Right atrium auricular region (tissue), 2 donors: Measurements from ENCODE around the gene SCNN1A. TPM values are rescaled to one million over a fixed set of nuclear protein-coding genes. Genes with fewer than 3 reads are reported as not detected.
"Not testable (repeated sequence)": the region's sequence is repeated elsewhere in the genome, so short reads cannot be mapped to it uniquely, and the experiment has no call there.

Experiments used
- DNase-seq: peaks from one replicate; pipeline ENCODE4 v3.0.0-alpha.2; 2019; ENCODE audit warnings: low spot score
- H3K27ac ChIP-seq, 2 donors: fragments of 200-600 bp; sonication (generic); 1 replicate in 1 of 2; 2 replicates in 1 of 2; pipeline ENCODE4 v1.5.1; 2016 to 2019
- H3K27me3 ChIP-seq, 2 donors: fragments of 200-600 bp; sonication (generic); one replicate each; pipeline versions ENCODE4 v1.5.1 to v1.6.0; 2017 to 2019
- H3K36me3 ChIP-seq: fragments of 200-600 bp; sonication (generic); one replicate; pipeline ENCODE4 v1.5.1; 2016
- H3K4me1 ChIP-seq, 2 donors: fragments of 200-600 bp; sonication (generic); one replicate each; pipeline versions ENCODE4 v1.5.1 to v1.6.0; 2017 to 2019
- H3K4me3 ChIP-seq, 2 donors: fragments of 200-600 bp; sonication (generic); 1 replicate in 1 of 2; 2 replicates in 1 of 2; pipeline ENCODE4 v1.5.1; 2017 to 2019; ENCODE audit warnings: mild to moderate bottlenecking in 1 of 2, moderate library complexity in 1 of 2
- H3K9me3 ChIP-seq, 2 donors: fragments of 200-600 bp; sonication (generic); one replicate each; pipeline ENCODE4 v1.5.1; 2019
- total RNA-seq, 2 donors: library from RNA; depleted of rRNA; stranded (reverse); fragments of >200 nt; gene quantifications; one replicate each; pipeline ENCODE4 v1.1.0, GENCODE V29; 2016
- TF ChIP-seq, protein P1 (sequence below), 2 donors: fragments of 200-600 bp; sonication (generic); IDR thresholded peaks; one replicate each; pipeline ENCODE4 v1.5.1; 2019; ENCODE audit warnings: antibody characterized with exemption in 2 of 2

Gene SCNN1A
- total RNA-seq, 2 donors from 2014 or later: 2.7 to 18.7 TPM

GRCh38 chr12:6338955-6339354 lies 36.4 kb downstream of the SCNN1A start:
- no peak for DNase-seq
- H3K4me3 ChIP-seq: peak overlapping the region; percentile 76 to 95
- peak overlapping the region; percentile 98 for H3K27ac ChIP-seq
- H3K4me1 ChIP-seq: peaks cover 0 to 80% of the 10 kb centered on the region in 2 donors
- TF ChIP-seq, protein P1, sequence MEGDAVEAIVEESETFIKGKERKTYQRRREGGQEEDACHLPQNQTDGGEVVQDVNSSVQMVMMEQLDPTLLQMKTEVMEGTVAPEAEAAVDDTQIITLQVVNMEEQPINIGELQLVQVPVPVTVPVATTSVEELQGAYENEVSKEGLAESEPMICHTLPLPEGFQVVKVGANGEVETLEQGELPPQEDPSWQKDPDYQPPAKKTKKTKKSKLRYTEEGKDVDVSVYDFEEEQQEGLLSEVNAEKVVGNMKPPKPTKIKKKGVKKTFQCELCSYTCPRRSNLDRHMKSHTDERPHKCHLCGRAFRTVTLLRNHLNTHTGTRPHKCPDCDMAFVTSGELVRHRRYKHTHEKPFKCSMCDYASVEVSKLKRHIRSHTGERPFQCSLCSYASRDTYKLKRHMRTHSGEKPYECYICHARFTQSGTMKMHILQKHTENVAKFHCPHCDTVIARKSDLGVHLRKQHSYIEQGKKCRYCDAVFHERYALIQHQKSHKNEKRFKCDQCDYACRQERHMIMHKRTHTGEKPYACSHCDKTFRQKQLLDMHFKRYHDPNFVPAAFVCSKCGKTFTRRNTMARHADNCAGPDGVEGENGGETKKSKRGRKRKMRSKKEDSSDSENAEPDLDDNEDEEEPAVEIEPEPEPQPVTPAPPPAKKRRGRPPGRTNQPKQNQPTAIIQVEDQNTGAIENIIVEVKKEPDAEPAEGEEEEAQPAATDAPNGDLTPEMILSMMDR (IDR thresholded peaks at IDR 0.05): no peak
- no peaks in the 10 kb centered on the region for H3K27me3 ChIP-seq
- H3K36me3 ChIP-seq: peaks cover 12% of the 10 kb centered on the region
- H3K9me3 ChIP-seq: no peaks in the 10 kb centered on the region

DNA sequence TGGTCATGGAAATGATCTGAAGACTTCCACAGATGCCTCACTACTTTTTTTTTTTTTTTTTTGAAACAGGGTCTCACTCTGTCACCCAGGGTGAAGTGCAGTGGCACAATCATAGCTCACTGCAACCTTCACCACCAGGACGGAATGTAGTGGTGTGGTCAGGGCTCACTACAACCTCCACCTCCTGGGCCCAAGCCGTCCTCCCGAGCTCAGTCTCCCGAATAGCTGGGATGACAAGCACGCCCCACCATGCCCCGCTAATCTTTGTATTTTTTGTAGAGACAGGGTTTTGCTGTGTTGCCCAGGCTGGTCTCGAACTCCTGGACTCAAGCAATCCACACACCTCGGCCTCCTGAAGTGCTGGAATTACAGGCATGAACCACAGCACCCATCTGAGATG lies 36.8 kb downstream of the SCNN1A start:
- H3K9me3 ChIP-seq, H3K27me3 ChIP-seq, DNase-seq: not testable (repeated sequence)
- peaks cover 16% of the 10 kb centered on the region for H3K36me3 ChIP-seq
- H3K27ac ChIP-seq: peak overlapping the region; percentile 98
- peak overlapping the region; percentile 76 to 95 for H3K4me3 ChIP-seq
- H3K4me1 ChIP-seq: peaks cover 0 to 80% of the 10 kb centered on the region in 2 donors

DNA sequence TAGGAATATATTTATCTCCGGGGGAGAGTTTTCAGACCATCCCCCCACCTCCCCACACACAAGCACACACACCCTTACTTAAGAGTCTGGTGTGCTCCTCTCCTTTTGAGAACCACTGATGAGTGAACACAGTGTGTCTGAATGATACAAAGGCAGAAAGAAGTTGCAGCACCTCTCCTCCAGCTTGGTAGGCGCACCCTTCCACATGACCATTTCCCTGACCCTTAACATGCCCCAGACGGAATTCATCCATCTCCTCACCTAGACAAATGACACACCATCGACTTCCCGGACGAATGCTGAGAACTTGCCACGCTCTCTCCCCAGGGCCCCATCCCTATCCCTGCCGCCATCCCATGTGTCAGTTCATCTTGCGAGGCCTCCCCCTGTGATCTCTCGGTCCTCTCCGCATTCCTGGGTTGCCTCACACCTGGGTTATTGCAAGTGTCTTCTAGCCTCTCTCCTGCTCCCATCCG lies 37.4 kb downstream of the SCNN1A start:
- no peaks in the 10 kb centered on the region for H3K27me3 ChIP-seq
- no peaks in the 10 kb centered on the region for H3K9me3 ChIP-seq
- H3K4me3 ChIP-seq: peak overlapping the region; percentile 76 to 95
- H3K4me1 ChIP-seq: peaks cover 0 to 80% of the 10 kb centered on the region in 2 donors
- H3K36me3 ChIP-seq: peaks cover 21% of the 10 kb centered on the region
- DNase-seq: no peak
- TF ChIP-seq, protein P1 (IDR thresholded peaks at IDR 0.05): no peak
- H3K27ac ChIP-seq: peak overlapping the region; percentile 98

GRCh38 chr12:6336889-6337853 lies 38.2 kb downstream of the SCNN1A start:
- H3K4me1 ChIP-seq: peaks cover 0 to 76% of the 10 kb centered on the region in 2 donors
- TF ChIP-seq, protein P1 (IDR thresholded peaks at IDR 0.05): no peak
- peaks cover 30% of the 10 kb centered on the region for H3K36me3 ChIP-seq
- no peaks in the 10 kb centered on the region for H3K9me3 ChIP-seq
- no peak for DNase-seq
- peak overlapping the region; percentile 76 to 95 for H3K4me3 ChIP-seq
- H3K27ac ChIP-seq: peak overlapping the region; percentile 98
- H3K27me3 ChIP-seq: no peaks in the 10 kb centered on the region

- no peaks in the 10 kb centered on the region for H3K9me3 ChIP-seq
- H3K27ac ChIP-seq: peak overlapping the region; percentile 98
- H3K4me1 ChIP-seq: peaks cover 0 to 77% of the 10 kb centered on the region in 2 donors
- H3K4me3 ChIP-seq: peak overlapping the region; percentile 37 to 95
- DNase-seq: peak; percentile 96
- no peaks in the 10 kb centered on the region for H3K27me3 ChIP-seq
- TF ChIP-seq, protein P1 (IDR thresholded peaks at IDR 0.05): no peak
- H3K36me3 ChIP-seq: peaks cover 39% of the 10 kb centered on the region
Observed at GRCh38 chr12:6336079-6336888, 39.1 kb downstream of the SCNN1A start.
